IPS DF 19.7 (cell line): ENCODE measurements around the gene CLCN1.
"Not testable (repeated sequence)": the region's sequence is repeated elsewhere in the genome, so short reads cannot be mapped to it uniquely, and the experiment has no call there.

Experiments used
- DNase-seq: peaks from one replicate; pipeline ENCODE4 v3.0.0-alpha.2; 2013; ENCODE audit warnings: low read depth, low spot score

Gene CLCN1

DNA sequence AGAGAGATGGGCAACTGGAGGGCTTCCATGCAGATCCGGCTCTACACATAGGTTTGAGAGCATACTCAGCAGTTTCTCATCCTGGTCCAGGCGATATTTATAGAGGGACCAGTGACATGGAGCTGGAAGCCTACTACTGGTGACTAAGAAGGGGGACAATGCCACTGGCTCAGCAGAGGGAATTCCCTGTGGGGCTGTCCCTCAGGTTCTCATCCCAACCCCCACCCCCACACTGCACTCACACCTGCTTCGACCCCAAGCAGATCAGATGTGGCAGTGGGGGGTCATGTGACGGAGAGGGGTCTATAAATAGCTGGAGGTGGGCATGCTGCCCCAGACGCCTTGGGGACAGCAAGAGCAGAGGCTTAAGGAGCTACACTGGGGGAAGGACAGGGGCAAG, at the start of gene CLCN1:
TSS of gene CLCN1 (plus strand) at position 336 of the 400 bp plus-strand sequence. CDS start 102 bp downstream, outside the sequence.
- no peak for DNase-seq

DNA sequence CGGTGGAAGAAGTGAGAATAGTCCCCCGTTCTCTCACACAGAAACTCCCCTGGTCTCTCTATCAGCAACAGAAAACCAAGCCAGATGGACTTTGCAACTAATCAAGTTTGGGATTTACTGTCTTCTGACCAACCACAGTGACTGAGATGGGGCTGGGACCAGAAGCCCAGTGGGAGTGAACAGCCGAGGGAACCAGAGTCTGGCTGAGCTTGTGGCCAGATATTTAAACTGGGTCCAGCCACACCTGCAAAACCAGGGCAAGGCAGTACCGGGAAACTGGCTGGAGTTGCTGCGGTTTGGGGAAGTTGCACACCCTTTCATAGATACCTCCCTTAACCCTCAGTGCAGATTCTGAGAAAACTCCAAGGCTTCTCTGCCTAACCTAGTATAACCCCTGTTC, 46.7 kb upstream of the CLCN1 start:
- DNase-seq: no peak

DNA sequence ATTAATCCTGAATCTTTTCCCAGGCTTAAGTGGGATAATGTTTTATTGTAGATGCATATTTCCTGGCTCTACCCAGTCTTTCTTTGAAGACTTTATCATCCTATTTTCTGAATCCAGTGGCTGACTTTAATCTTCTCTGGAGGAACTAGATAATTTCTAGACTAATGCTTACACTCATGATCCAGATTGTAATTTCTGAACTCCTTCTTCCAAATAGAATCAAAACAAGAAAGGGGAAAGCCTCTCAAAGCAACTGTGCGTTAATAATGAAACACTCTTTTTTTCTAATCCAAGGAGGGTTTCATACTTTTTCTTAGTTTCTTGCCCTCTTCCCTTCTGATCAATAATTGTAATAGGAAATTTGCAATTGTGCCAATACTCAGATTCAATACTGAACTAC, 44.7 kb upstream of the CLCN1 start:
- no peak for DNase-seq

DNA sequence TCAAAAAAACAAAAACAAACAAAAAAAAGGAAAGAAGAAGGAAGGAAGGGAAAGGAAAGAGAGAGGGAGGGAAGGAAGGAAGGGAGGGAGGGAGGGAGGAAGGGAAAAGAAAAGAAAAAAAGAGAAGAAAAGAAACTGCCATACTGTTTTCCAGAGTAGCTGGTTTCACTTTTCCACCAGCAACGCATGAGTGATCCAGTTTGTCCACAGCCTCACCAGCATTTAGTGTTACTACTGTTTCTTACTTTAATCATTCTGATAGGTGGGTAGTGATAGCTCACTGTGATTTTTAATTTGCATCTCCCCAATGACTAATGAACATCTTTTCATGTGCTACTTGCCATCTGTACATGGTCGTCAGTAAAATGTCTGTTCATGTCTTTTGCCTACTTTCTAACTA, 43.0 kb upstream of the CLCN1 start:
- no peak for DNase-seq

DNA sequence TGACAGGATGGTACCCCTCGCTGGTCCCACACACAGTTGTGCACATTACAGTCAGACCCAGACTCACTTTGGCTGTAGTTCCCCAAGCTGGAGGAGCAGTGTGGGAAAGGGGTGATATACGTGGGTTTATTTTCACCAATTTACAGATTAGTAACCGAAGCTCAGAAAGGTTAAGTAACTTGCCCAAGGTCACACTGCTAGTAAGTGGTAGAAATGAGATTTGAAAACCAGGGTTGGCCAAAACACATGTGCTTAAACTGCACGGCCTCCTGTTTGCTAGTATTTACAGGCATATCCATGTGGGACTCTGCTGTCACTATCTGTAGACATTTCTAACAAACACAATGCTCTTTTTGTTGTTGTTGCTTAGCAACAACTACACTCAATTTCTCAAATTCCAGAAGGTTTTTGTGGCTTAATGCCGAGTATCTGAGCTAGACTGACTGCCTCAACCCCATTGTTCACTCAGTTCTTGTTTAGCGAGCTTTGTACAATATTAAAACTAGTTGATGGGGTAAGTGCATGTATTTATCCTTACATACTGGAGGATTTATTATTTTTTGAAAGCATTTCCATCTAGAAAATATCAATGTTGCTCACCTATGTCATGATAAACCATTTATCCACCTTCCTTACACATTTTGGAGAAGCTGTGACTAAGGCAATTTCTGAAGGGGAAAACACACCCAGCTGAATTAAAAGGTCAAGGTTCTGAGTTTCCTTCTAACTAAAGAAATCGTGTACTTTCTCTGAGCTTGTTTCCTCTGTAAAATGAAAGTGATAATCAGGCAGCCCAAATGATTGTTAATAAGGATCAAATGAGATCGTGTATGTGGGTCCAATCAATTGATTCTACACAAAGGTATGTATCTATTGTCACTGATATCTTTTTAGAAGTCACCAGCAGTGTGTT, 36.5 kb upstream of the CLCN1 start:
- DNase-seq: no peak

DNA sequence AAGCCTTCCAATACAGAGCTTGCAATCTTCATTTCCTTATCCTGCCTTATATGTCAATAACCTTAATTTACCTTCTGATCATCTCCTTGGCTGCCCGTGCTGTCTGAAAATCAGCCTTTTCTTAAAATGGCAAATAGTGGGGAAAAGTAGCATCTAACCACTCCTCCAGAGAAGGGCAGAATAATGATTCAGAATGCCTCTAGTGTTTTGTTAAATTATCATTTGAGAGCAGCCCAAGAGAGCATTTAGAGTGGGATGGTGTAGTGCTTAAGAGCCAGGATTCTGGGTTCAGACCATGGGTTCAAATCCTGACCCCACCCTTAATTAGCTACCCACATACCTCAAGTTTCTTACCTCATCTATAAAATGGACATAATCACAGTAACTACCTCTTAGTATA, 35.8 kb upstream of the CLCN1 start:
- DNase-seq: no peak

DNA sequence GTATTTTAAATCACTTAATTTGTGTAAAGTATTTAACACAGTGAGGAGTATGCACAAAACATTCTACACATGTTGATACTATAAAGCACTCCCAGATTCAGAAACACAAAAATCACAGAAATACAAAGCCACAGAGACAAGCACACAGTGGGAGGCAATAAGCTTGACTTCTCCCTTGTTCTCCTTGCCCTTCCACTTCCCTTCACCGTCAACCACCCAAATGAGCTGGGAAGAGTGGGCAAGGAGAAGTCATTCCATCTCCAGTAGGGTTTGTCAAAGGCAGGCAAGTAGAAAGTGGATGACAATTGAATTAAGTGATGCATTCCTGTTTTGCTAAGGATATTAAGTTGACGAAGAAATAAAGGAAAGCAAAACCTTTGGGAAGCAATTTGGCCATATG, 35.3 kb upstream of the CLCN1 start:
- no peak for DNase-seq

DNA sequence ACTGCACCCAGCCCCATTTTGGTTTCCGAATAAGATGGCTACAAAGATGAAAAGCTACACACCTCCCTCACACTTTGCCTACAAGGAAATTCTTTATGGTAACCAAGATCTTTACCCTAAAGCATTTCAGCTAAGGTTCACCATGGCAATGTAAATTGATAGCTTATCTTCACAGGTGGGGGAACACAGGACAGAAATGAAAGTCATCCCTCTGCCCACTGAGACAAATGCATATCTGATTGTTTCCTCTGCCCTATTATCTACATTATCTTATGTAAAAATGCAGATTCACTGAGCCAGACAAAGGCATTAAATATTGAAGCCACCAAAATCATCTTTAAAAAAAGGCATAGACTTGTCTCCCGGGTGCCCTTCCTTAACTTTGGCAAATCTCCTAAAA, 34.4 kb upstream of the CLCN1 start:
- DNase-seq: no peak

DNA sequence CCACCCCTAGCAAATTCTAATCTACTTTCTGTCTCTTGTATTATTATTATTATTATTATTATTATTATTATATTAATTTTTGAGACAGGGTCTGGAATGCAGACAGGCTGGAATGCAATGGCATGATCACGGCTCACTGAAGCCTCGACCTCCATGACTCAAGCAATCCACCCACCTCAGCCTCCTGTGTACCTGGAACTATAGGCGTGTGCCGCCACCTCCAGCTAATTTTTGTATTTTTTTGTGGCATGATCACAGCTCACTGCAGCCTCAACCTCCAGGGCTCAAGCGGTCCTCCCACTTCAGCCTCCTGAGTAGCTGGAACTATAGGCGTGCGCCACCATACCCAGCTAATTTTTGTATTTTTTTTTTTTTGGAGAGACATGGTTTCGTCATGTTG, 33.8 kb upstream of the CLCN1 start:
- no peak for DNase-seq

DNA sequence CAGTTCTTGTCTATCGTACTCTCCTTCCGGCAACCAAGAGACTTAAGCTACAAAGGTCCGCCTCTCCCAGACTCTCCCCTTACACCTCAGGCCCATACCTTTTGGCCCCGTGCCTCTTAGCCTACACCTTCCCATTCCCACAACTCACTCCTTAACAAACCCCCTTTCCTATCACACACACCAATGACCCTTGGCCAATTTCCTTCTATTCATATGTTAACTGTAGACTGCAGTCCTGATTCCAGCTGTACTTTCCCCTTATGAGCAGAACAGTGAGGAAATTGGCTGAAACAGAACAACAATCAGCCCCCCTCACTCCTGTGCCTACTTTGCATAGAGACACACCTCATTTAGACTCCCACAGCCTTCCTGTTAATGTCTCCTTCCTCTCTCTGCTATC, 32.5 kb upstream of the CLCN1 start:
- DNase-seq: no peak

DNA sequence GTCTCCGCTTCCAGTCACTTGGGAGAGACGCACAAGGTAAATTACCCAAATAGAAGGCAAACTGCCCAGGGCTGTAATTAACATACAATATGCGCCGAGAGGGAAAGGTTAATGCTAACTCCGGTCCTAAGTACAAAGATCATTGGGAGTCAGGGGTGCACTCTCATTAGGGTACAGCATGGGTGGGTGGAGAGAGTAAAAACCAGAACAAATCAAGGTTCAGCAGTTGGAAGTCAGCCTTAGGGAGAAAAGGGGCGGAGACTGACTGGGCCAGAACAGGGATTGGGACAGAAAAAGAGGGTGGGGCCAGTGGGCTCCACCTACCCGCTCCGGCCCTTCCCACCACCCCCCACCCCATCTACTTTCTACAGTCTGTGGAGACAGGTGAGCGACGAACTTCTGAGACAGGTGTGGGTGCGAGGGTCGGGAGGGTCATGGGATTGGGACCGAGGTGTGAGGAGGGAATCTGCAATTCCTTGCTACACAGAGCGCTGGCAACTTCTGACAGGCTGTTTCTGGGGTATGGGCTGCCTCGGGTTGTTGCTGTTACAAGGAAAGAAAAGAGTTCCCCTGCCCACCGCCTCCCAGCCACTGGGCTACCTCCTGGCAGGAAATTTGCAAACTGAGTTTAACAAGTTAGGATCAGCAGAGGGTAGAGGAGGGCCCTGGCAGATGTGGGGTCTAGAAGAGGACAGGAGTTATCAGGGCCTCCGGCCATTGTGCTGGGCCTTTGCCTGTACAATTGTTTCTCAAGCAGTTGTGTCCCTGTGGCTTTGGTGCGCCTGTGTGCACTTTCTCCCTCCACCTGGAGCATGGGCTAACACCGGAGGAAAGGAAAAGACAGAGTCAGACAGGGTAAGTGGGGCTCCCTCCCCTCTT, 31.1 kb upstream of the CLCN1 start, which contains the start of gene TMEM139:
TSS of gene TMEM139 (plus strand) at position 368 of the 879 bp plus-strand sequence. CDS start 1,000 bp downstream, outside the sequence.
- DNase-seq: no peak

DNA sequence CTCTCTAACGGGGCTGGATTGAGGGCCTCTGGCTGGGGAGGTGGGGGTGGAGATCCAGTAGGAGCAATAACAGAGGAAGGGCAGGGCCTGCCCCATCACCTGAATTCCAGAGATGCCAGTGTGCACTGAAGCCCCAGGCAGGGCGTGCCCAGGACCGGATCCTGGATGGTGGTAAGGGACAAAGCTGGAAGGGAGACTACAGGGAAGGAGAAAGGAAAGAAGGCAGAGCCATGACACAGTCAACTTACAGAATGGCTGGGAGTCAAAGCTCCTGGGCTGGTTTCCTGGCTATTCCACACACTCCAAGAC, 30.5 kb upstream of the CLCN1 start:
- no peak for DNase-seq

DNA sequence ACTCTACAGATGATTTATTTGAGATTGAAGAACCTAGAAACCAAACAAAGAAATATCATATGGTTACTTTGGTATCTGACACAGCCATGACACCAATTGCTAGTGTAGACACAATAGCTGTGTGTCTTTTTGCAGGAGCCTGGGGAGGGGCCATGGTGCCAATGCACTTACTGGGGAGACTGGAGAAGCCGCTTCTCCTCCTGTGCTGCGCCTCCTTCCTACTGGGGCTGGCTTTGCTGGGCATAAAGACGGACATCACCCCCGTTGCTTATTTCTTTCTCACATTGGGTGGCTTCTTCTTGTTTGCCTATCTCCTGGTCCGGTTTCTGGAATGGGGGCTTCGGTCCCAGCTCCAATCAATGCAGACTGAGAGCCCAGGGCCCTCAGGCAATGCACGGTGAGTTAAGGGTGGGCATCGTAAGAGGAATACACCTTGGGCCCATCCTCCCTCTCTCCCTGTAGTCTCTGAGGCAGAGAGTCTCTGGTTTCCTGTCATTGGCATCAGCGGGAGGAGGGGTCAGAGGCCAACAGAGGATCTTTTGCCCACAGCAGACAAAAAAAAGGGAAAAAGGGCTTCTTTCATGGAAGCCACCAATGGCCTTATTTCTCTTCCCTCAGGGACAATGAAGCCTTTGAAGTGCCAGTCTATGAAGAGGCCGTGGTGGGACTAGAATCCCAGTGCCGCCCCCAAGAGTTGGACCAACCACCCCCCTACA, 29.9 kb upstream of the CLCN1 start:
- no peak for DNase-seq

DNA sequence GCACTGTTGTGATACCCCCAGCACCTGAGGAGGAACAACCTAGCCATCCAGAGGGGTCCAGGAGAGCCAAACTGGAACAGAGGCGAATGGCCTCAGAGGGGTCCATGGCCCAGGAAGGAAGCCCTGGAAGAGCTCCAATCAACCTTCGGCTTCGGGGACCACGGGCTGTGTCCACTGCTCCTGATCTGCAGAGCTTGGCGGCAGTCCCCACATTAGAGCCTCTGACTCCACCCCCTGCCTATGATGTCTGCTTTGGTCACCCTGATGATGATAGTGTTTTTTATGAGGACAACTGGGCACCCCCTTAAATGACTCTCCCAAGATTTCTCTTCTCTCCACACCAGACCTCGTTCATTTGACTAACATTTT, 29.4 kb upstream of the CLCN1 start:
- DNase-seq: no peak

DNA sequence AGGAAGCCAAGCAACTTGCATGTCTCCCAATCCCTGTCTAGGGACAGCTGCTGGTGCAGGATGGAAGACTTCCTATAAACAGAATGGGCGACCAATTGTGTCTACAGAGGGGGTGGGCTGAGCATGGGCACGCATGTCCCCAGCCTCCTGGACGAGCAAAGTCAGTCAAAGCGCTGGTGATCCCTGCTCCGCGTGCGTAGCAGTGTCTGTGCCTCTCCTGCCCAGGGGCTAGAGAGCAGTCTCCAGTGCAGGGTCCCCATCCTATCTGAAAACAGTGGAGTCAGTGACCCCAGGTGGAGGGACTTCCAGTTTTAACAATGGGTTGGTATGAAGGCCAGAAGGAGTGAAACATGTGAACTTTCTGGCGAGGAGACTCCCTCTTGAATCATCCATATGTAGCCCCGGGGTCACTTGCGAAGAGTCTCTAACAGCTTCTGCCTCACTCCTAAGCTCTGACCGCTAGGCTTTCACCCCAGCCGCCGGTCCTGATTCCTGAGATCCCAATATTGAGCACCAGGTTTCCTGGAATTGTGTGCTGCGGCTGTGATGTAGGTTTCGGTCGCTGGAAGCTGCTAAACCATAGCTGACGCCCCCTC, 28.5 kb upstream of the CLCN1 start:
- DNase-seq: no peak

DNA sequence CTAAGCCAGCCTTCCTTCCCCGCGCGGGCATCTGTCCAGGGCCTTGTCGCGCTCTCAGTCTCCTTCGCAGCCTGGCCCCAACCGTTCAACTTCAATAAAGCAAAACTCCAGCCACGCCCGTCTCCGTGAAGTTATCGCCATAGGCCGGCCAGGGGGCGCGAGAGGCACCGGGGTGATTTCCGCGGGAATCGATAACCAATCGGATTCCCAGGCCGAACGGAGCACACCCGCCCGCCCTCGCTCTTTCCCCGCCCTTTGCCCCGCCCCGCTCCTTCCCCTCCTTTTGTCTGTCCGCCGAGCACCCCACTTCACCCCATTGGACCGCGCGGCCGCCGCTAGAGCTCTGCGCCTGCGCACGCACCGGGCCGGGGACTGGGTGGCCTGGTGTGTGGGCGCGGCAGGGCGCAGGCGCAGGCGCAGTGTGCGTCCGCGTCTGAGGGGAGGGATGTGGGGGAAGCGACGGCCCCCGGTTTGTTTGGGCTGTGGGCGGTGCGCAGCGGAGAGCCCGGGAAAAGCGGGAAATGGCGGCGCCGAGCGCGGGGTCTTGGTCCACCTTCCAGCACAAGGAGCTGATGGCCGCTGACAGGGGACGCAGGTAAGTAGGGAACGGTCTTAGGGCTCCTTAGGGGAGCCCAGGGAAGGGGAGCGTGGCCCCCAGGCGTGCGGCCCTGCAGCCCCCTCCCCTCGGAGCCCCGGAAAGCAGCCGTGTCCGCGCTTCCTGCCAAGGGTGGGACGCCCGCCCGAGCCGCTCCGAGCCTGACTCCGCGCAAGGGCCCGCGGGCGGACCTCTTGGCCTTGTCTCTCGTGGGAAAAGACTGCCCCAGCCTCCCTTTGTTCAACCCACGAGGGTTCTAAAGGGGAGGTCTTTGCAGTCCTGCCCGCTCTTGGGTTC, 27.7 kb upstream of the CLCN1 start, which contains the start of gene CASP2:
TSS of gene CASP2 (plus strand) at position 417 of the 892 bp plus-strand sequence. CDS start at position 522, 105 bp downstream.
- DNase-seq: peak; percentile 83

DNA sequence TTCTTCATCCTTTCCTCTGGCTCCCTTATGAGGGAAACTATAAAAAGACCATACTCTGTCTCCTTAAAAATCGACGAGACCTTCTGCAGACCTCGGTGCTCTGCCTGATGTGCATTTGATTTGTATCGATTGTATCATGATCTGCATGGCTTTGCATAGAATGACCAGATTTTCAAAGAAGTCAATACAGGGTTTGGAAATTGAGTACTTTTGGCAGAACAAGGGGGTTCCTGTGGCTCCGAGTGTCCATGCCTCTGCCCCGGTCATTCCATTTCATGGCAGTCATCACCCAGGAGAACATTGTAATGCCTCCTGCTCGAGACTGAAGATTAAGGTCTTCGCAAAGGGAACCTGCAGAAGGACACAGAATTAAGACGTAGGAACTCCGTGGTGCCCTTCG, 27.1 kb upstream of the CLCN1 start:
- no peak for DNase-seq

DNA sequence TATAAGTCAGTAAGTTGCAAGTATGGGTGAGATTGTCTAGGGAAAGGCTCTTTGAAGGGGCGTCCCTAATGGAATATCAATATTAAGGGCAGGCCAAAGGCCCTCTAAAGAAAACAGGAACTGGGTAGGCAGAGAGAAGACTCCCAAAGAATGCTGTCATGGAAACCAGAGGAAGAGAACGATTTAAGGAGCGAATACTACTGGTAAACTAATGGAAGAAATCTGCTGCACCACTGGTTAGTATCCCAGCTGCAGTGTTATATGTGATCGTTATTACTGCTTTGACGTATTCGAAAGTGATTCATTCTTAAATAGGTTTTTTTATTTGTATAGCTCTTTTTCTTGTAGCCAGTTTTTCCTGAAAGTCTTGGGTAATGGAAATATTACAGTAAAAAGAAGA, 26.5 kb upstream of the CLCN1 start:
- DNase-seq: no peak

DNA sequence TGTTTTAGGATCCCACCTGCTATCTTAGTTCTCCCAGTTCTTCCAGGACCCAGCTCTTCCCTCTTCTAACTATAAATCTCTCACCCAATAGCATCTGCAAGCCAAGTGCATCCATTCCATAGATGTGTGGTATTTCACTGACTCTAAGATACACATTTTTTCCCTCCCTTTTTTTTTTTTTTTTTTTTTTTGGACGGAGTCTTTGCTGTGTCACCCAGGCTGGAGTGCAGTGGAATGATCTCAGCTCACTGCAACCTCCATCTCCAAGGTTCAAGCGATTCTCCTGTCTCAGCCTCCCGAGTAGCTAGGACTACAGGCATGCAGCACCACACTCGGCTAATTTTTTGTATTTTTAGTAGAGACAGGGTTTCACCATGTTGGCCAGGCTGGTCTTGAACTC, 26.0 kb upstream of the CLCN1 start:
- DNase-seq: not testable (repeated sequence)

DNA sequence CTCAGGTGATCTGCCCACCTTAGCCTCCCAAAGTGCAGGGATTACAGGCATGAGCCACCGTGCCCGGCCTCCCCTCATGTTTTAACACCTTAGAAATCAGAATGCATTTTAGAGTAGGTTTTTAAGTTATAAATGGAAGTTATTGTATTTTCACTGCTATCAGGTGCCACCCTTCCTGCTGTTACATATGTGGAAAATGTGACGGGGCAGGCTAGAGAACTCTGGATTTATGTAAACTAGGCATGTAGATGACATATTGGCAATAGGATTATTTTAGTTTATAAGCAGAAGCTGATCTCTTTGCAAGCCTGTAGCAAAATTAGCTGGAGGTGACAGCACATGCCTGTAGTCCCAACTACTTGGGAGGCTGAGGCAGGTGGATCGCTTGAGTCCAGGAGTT, 25.6 kb upstream of the CLCN1 start:
- no peak for DNase-seq

DNA sequence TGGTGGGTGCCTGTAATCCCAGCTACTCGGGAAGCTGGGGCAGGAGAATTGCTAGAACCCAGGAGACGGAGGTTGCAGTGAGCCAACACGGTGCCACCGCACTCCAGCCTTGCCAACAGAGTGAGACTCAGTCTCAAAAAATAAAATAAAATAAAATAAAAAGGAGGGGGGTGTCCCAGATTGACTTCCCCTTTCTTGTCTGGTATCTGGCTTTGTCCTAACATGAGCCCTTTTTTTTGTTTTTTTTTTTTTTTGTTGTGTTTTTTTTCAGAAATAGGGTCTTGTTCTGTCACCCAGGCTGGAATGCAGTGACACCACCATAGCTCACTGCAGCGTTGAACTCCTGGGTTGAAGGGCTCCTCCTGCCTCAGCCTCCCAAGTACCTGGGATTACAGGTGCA, 23.0 kb upstream of the CLCN1 start:
- no peak for DNase-seq
